Neural progenitor cell (in vitro differentiated cells): Measurements from ENCODE around the gene GPR34. TPM values are rescaled to one million over a fixed set of nuclear protein-coding genes. Genes with fewer than 3 reads are reported as not detected.

Experiments used
- DNase-seq: peaks from one replicate; pipeline ENCODE4 v3.0.0-alpha.2; 2016; ENCODE audit warnings: low spot score
- H2AFZ ChIP-seq: fragments of 200-600 bp; sonication (generic); replicated peaks from 2 replicates; pipeline ENCODE4 v1.6.1; 2016; ENCODE audit warnings: antibody characterized with exemption
- H3F3A ChIP-seq: fragments of 200-600 bp; sonication (generic); 2 replicates; pipeline ENCODE4 v1.6.1; 2016; ENCODE audit warnings: antibody characterized with exemption, low read depth
- H3K27ac ChIP-seq: fragments of 200-600 bp; sonication (generic); 2 replicates; pipeline ENCODE4 v1.5.1; 2016; ENCODE audit warnings: mild to moderate bottlenecking
- H3K27me3 ChIP-seq: fragments of 200-600 bp; sonication (generic); 2 replicates; pipeline ENCODE4 v1.6.1; 2016; ENCODE audit warnings: mild to moderate bottlenecking, moderate library complexity
- H3K36me3 ChIP-seq: fragments of 200-600 bp; sonication (generic); 2 replicates; pipeline ENCODE4 v1.5.1; 2016
- H3K4me1 ChIP-seq: fragments of 200-600 bp; sonication (generic); 2 replicates; pipeline ENCODE4 v1.6.1; 2016; ENCODE audit warnings: mixed run types
- H3K4me2 ChIP-seq: fragments of 200-600 bp; sonication (generic); 2 replicates; pipeline ENCODE4 v1.6.1; 2016
- H3K4me3 ChIP-seq: fragments of 200-600 bp; sonication (generic); 2 replicates; pipeline ENCODE4 v1.5.1; 2016
- H3K79me2 ChIP-seq: fragments of 200-600 bp; sonication (generic); 2 replicates; pipeline ENCODE4 v1.6.1; 2016; ENCODE audit warnings: low read depth
- H3K9ac ChIP-seq: fragments of 200-600 bp; sonication (generic); 2 replicates; pipeline ENCODE4 v1.6.1; 2016
- H3K9me3 ChIP-seq: fragments of 200-600 bp; sonication (generic); 2 replicates; pipeline ENCODE4 v1.5.1; 2016; ENCODE audit warnings: low read depth
- H4K20me1 ChIP-seq: fragments of 200-600 bp; sonication (generic); 2 replicates; pipeline ENCODE4 v1.6.1; 2016; ENCODE audit warnings: low read depth
- H3K27ac Mint-ChIP-seq: 3 replicates; pipeline ENCODE4 v1.8.0; 2021; ENCODE audit warnings: mixed read lengths
- H3K27me3 Mint-ChIP-seq: 2 replicates; pipeline ENCODE4 v1.8.0; 2022; ENCODE audit warnings: low read depth, mild to moderate bottlenecking, inconsistent platforms, moderate library complexity, mixed read lengths; ENCODE audit not compliant: insufficient read depth
- H3K36me3 Mint-ChIP-seq: 3 replicates; pipeline ENCODE4 v1.8.0; 2021; ENCODE audit warnings: mixed read lengths
- H3K4me1 Mint-ChIP-seq: 3 replicates; pipeline ENCODE4 v1.8.0; 2021; ENCODE audit warnings: mixed read lengths
- H3K4me3 Mint-ChIP-seq: 3 replicates; pipeline ENCODE4 v1.8.0; 2021; ENCODE audit warnings: mild to moderate bottlenecking, moderate library complexity, mixed read lengths
- H3K9me3 Mint-ChIP-seq: 3 replicates; pipeline ENCODE4 v1.8.0; 2020; ENCODE audit warnings: mixed read lengths
- EZH2 ChIP-seq: fragments of 200-600 bp; sonication (generic); IDR thresholded peaks from 2 replicates; pipeline ENCODE4 v1.6.1; 2017; ENCODE audit warnings: antibody characterized with exemption, mild to moderate bottlenecking, moderate library complexity
- EZH2phosphoT487 ChIP-seq: fragments of 200-600 bp; sonication (generic); IDR thresholded peaks from 2 replicates; pipeline ENCODE4 v1.6.1; 2017; ENCODE audit warnings: antibody characterized with exemption
- total RNA-seq: library from RNA; depleted of rRNA; stranded (reverse); fragments of >200 nt; gene quantifications from 2 replicates; pipeline ENCODE4 v1.2.3, GENCODE V29; 2015; ENCODE audit warnings: low replicate concordance
- TF ChIP-seq, protein P1 (sequence below): fragments of 200-600 bp; sonication (generic); IDR thresholded peaks from 2 replicates; pipeline ENCODE4 v1.5.1; 2017; ENCODE audit warnings: antibody characterized with exemption, mild to moderate bottlenecking

Gene GPR34
- total RNA-seq, 1 donor from 2014 or later, result not detected

GRCh38 chrX:41705042-41705441 lies 16.3 kb downstream of the GPR34 start:
- H3K79me2 ChIP-seq, result no peaks in the 10 kb centered on the region
- no peaks in the 10 kb centered on the region for H3K36me3 ChIP-seq
- no peaks in the 10 kb centered on the region for H3K27me3 ChIP-seq
- peaks cover 3% of the 10 kb centered on the region for H3F3A ChIP-seq
- H3K4me1 Mint-ChIP-seq, result no peaks in the 10 kb centered on the region
- no peaks in the 10 kb centered on the region for H3K9me3 Mint-ChIP-seq
- no peak for DNase-seq
- no peaks in the 10 kb centered on the region for H3K9me3 ChIP-seq
- no peak overlapping the region for H3K4me3 Mint-ChIP-seq
- H2AFZ ChIP-seq, result no peak overlapping the region
- no peak overlapping the region for H3K4me2 ChIP-seq
- TF ChIP-seq EZH2 (no peak), EZH2phosphoT487 (no peak)
- TF ChIP-seq, protein P1, sequence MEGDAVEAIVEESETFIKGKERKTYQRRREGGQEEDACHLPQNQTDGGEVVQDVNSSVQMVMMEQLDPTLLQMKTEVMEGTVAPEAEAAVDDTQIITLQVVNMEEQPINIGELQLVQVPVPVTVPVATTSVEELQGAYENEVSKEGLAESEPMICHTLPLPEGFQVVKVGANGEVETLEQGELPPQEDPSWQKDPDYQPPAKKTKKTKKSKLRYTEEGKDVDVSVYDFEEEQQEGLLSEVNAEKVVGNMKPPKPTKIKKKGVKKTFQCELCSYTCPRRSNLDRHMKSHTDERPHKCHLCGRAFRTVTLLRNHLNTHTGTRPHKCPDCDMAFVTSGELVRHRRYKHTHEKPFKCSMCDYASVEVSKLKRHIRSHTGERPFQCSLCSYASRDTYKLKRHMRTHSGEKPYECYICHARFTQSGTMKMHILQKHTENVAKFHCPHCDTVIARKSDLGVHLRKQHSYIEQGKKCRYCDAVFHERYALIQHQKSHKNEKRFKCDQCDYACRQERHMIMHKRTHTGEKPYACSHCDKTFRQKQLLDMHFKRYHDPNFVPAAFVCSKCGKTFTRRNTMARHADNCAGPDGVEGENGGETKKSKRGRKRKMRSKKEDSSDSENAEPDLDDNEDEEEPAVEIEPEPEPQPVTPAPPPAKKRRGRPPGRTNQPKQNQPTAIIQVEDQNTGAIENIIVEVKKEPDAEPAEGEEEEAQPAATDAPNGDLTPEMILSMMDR, result no peak
- no peaks in the 10 kb centered on the region for H3K36me3 Mint-ChIP-seq
- H3K27ac Mint-ChIP-seq, result no peak overlapping the region
- H4K20me1 ChIP-seq, result no peaks in the 10 kb centered on the region
- no peak overlapping the region for H3K4me3 ChIP-seq
- no peaks in the 10 kb centered on the region for H3K27me3 Mint-ChIP-seq
- no peaks in the 10 kb centered on the region for H3K4me1 ChIP-seq
- no peak overlapping the region for H3K9ac ChIP-seq
- no peak overlapping the region for H3K27ac ChIP-seq

DNA sequence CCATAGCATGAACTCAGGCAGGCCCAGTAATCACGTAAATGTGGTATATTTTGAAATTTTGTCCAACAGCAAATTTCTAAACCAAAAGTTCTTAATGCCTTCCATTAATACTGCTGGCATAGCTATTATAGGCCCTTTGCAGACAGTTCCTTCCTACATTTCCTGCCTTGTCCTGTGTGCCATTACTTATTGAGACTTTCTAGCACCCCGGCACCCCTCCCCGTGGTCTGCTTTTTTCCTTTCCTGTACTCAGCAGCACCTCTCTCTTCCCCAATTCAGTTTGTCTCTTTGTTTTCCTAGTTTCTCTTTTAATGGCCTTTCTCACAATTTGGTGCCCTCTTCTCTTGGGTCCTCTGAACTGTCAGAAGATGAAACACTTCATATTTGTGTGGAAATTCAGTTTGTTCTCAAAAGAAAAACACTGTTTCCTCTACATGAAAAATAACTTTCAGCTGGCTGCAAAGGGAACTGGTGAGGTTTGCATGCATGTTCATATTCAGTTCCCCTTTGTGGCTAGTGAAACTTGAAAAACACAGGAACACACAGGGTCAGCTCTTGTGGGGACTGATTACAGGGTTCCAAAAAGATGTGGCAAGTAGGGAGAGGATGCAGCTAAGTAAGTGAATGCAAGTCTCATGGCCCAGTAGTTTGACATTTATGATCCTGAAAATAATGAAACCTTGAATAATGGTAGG lies 17.1 kb downstream of the GPR34 start:
- Histone ChIP-seq H3F3A (peaks cover 3% of the 10 kb centered on the region), H3K27me3 (no peaks in the 10 kb centered on the region), H4K20me1 (no peaks in the 10 kb centered on the region), H3K4me3 (no peak overlapping the region), H3K27ac (no peak overlapping the region), H3K4me1 (no peaks in the 10 kb centered on the region), H3K4me2 (no peak overlapping the region), H3K9me3 (no peaks in the 10 kb centered on the region), H3K79me2 (no peaks in the 10 kb centered on the region), H3K9ac (no peak overlapping the region), H2AFZ (no peak overlapping the region), H3K36me3 (no peaks in the 10 kb centered on the region)
- H3K27me3 Mint-ChIP-seq, result no peaks in the 10 kb centered on the region
- no peak for DNase-seq
- H3K4me1 Mint-ChIP-seq, result no peaks in the 10 kb centered on the region
- no peaks in the 10 kb centered on the region for H3K36me3 Mint-ChIP-seq
- no peak overlapping the region for H3K27ac Mint-ChIP-seq
- TF ChIP-seq EZH2 (no peak), EZH2phosphoT487 (no peak)
- TF ChIP-seq, protein P1, result no peak
- no peak overlapping the region for H3K4me3 Mint-ChIP-seq
- no peaks in the 10 kb centered on the region for H3K9me3 Mint-ChIP-seq

DNA sequence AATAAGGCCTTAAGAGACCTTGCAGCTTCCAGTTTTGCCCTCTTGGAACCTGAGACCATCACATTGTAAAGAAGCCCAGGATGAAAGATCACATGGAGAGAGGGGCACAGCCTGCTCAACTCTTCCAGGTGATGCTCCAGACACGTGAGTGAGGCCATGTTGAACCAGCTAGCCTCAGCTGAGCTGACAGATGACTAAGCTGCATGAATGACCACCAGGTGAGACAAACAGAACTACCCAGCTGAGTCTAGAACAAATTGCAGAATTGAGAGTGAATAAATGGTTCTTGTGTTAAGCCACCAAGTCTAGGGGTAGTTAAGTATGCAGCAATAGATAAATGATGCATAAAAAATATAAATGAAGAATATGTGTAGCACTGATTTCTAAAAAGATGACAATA lies 18.4 kb downstream of the GPR34 start:
- H4K20me1 ChIP-seq, result no peaks in the 10 kb centered on the region
- H3K9me3 Mint-ChIP-seq, result no peaks in the 10 kb centered on the region
- H3K9me3 ChIP-seq, result no peaks in the 10 kb centered on the region
- no peak overlapping the region for H3K4me3 Mint-ChIP-seq
- no peak overlapping the region for H3K9ac ChIP-seq
- H3K27ac Mint-ChIP-seq, result no peak overlapping the region
- no peaks in the 10 kb centered on the region for H3K4me1 Mint-ChIP-seq
- no peaks in the 10 kb centered on the region for H3K36me3 Mint-ChIP-seq
- H3K27me3 ChIP-seq, result no peaks in the 10 kb centered on the region
- TF ChIP-seq, protein P1, result no peak
- no peak for TF ChIP-seq EZH2
- TF ChIP-seq EZH2phosphoT487, result no peak
- no peak overlapping the region for H2AFZ ChIP-seq
- H3K36me3 ChIP-seq, result no peaks in the 10 kb centered on the region
- no peaks in the 10 kb centered on the region for H3F3A ChIP-seq
- no peak overlapping the region for H3K4me3 ChIP-seq
- DNase-seq, result no peak
- H3K79me2 ChIP-seq, result no peaks in the 10 kb centered on the region
- H3K4me2 ChIP-seq, result no peak overlapping the region
- no peak overlapping the region for H3K27ac ChIP-seq
- no peaks in the 10 kb centered on the region for H3K4me1 ChIP-seq
- H3K27me3 Mint-ChIP-seq, result no peaks in the 10 kb centered on the region
